ENCODE data around the gene ZNF189. TPM values are rescaled to one million over a fixed set of nuclear protein-coding genes. Genes with fewer than 3 reads are reported as not detected.

Gene ZNF189
- total RNA-seq, 4 donors from 2014 or later, result 18.8 to 61.9 (median 34.0) TPM

GRCh38 chr9:101427957-101428655, 29.5 kb downstream of the ZNF189 start:
- Histone ChIP-seq H3K4me1 (no peaks in the 10 kb centered on the region), H3K36me3 (no peaks in the 10 kb centered on the region), H3K27me3 (no peaks in the 10 kb centered on the region), H3K4me3 (no peak overlapping the region), H3K9me3 (no peaks in the 10 kb centered on the region), H3K27ac (no peak overlapping the region)
- intact Hi-C loops (cut with DNase I; ENCODE audit: low total_unique reads), result no loop called here
- DNase-seq, result no peak
- TF ChIP-seq POLR2A (IDR thresholded peaks at IDR 0.05) (no peak), CTCF (IDR thresholded peaks at IDR 0.05) (no peak)

GRCh38 chr9:101428909-101429308, 30.3 kb downstream of the ZNF189 start:
- H3K9me3 ChIP-seq, result no peaks in the 10 kb centered on the region
- DNase-seq, result no peak
- no peak overlapping the region for H3K27ac ChIP-seq
- H3K27me3 ChIP-seq, result no peaks in the 10 kb centered on the region
- intact Hi-C loops (cut with DNase I; ENCODE audit: low total_unique reads), result no loop called here
- H3K4me3 ChIP-seq, result no peak overlapping the region
- H3K36me3 ChIP-seq, result no peaks in the 10 kb centered on the region
- no peak for TF ChIP-seq POLR2A (IDR thresholded peaks at IDR 0.05)
- no peak for TF ChIP-seq CTCF (IDR thresholded peaks at IDR 0.05)
- H3K4me1 ChIP-seq, result no peaks in the 10 kb centered on the region

- no peak overlapping the region for H3K27ac ChIP-seq
- H3K9me3 ChIP-seq, result no peaks in the 10 kb centered on the region
- intact Hi-C loops (cut with DNase I; ENCODE audit: low total_unique reads), result no loop called here
- H3K4me1 ChIP-seq, result no peaks in the 10 kb centered on the region
- no peaks in the 10 kb centered on the region for H3K36me3 ChIP-seq
- no peaks in the 10 kb centered on the region for H3K27me3 ChIP-seq
- no peak overlapping the region for H3K4me3 ChIP-seq
- no peak for DNase-seq
- no peak for TF ChIP-seq POLR2A (IDR thresholded peaks at IDR 0.05)
- TF ChIP-seq CTCF (IDR thresholded peaks at IDR 0.05), result no peak
Measured at GRCh38 chr9:101429736-101430135, 31.1 kb downstream of the ZNF189 start.

- no peaks in the 10 kb centered on the region for H3K27me3 ChIP-seq
- no peaks in the 10 kb centered on the region for H3K4me1 ChIP-seq
- H3K27ac ChIP-seq, result no peak overlapping the region
- DNase-seq, result no peak
- TF ChIP-seq CTCF (IDR thresholded peaks at IDR 0.05), result no peak
- TF ChIP-seq POLR2A (IDR thresholded peaks at IDR 0.05), result no peak
- H3K4me3 ChIP-seq, result no peak overlapping the region
- H3K36me3 ChIP-seq, result no peaks in the 10 kb centered on the region
- intact Hi-C loops (cut with DNase I; ENCODE audit: low total_unique reads), result no loop called here
- H3K9me3 ChIP-seq, result no peaks in the 10 kb centered on the region
Measured at GRCh38 chr9:101432171-101432570, 33.5 kb downstream of the ZNF189 start.

- no peaks in the 10 kb centered on the region for H3K4me1 ChIP-seq
- intact Hi-C loops (cut with DNase I; ENCODE audit: low total_unique reads), result no loop called here
Measured at GRCh38 chr9:101432740-101433139, 34.1 kb downstream of the ZNF189 start.

More at GRCh38 chr9:101432740-101433139, 34.1 kb downstream of the ZNF189 start:
- TF ChIP-seq CTCF (IDR thresholded peaks at IDR 0.05) (no peak), POLR2A (IDR thresholded peaks at IDR 0.05) (no peak)
- DNase-seq, result no peak
- Histone ChIP-seq H3K27me3 (no peaks in the 10 kb centered on the region), H3K9me3 (no peaks in the 10 kb centered on the region), H3K36me3 (no peaks in the 10 kb centered on the region), H3K4me3 (no peak overlapping the region), H3K27ac (no peak overlapping the region)

Measured in uterus (tissue), 4 donors.